Measurements from ENCODE around the gene POM121L12. TPM values are rescaled to one million over a fixed set of nuclear protein-coding genes. Genes with fewer than 3 reads are reported as not detected.

POM121L12 gene
- total and polyA plus RNA-seq, 2 of the 4 experiments (the other 2 are of a cell fraction): not detected

DNA sequence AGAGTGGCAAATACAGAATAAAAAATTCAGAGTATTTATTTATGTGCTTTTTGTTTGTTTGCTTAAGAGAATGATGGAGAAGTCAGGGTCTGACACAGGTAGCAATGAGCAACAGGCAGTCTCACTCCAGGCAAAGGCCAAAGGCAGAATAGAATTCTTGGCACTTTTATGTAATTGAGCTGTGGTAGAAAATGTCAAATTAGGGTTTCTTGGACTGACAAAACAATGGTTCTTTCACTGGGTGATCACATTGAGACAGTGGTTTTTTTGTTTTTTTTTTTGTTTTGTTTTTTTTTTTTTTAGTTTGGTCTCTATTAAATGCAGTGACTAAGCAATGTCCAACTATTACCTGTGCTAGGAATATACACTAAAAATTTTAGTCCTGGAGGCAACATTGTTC lies 27.4 kb downstream of the POM121L12 start:
- Histone ChIP-seq H2AK5ac (ENCODE audit: low read depth, low read length) (no peak overlapping the region), H3K4me3 (ENCODE audit: insufficient read depth, low read depth, low read length) (no peak overlapping the region), H3K9me1 (ENCODE audit: insufficient read depth, low read length) (no peaks in the 10 kb centered on the region), H3K9me3 (ENCODE audit: control insufficient read depth, insufficient read depth, low read length) (peaks cover 8% of the 10 kb centered on the region; the same call in 1 of the 2 replicates), H2BK15ac (ENCODE audit: low read depth, low read length) (no peak overlapping the region), H2BK120ac (ENCODE audit: low read depth, low read length) (no peak overlapping the region), H3K23ac (ENCODE audit: low read depth, low read length) (no peak overlapping the region), H3K56ac (ENCODE audit: extremely low read depth, insufficient read depth, low read length) (no peak overlapping the region), H3K4me2 (ENCODE audit: low read depth, low read length) (no peak overlapping the region), H3K14ac (replicated peaks; ENCODE audit: low read depth, low read length) (no peak overlapping the region), H4K5ac (ENCODE audit: low read depth, low read length) (no peak overlapping the region), H4K8ac (ENCODE audit: low read depth in 2 of 2, low read length in 2 of 2) (no peak overlapping the region), H3K9ac (ENCODE audit: low read depth, low read length) (no peak overlapping the region), H3K4ac (ENCODE audit: low read depth, low read length) (no peak overlapping the region), H2AFZ (replicated peaks; ENCODE audit: low read length, poor library complexity) (no peak overlapping the region), H3K36me3 (ENCODE audit: control insufficient read depth, insufficient read depth, low read length) (no peaks in the 10 kb centered on the region), H4K20me1 (ENCODE audit: insufficient read depth, low read length) (no peaks in the 10 kb centered on the region), H2BK5ac (ENCODE audit: low read depth, low read length, poor library complexity, severe bottlenecking) (no peak overlapping the region), H3K4me1 (ENCODE audit: control insufficient read depth, insufficient read depth, low read length) (no peaks in the 10 kb centered on the region), H3K27me3 (ENCODE audit: control insufficient read depth, insufficient read depth, low read length) (no peaks in the 10 kb centered on the region), H4K91ac (ENCODE audit: insufficient read depth, low read depth, low read length) (no peak overlapping the region), H3K79me1 (ENCODE audit: low read depth in 1 of 2, low read length in 2 of 2) (no peaks in the 10 kb centered on the region), H2BK20ac (ENCODE audit: low read depth, low read length) (no peak overlapping the region), H2AK9ac (replicated peaks; ENCODE audit: low read depth, low read length, poor library complexity) (no peak overlapping the region), H3K27ac (ENCODE audit: insufficient read depth, low read length) (no peak overlapping the region), H3K18ac (ENCODE audit: low read depth, low read length) (no peak overlapping the region)
- intact Hi-C loops (cut with micrococcal nuclease): no loop called here
- dilution Hi-C loops (cut with HindIII; ENCODE audit: low sequenced_read_pairs, unreplicated experiment): no loop called here
- DNase-seq (no peak), ATAC-seq (ENCODE audit: low read depth) (no peak)
- CTCF ChIA-PET: no interaction called here
- POLR2A ChIA-PET (ENCODE audit: unreplicated experiment): no interaction called here
- TF ChIP-seq BHLHE40 (IDR thresholded peaks at IDR 0.05; ENCODE audit: low read depth, low read length) (no peak), FOS (IDR thresholded peaks at IDR 0.05; ENCODE audit: low read depth, low read length) (no peak), POLR2A (IDR thresholded peaks at IDR 0.05; ENCODE audit: low read depth, low read length) (no peak), NFE2L2 (IDR thresholded peaks at IDR 0.05; ENCODE audit: low read depth, low read length) (no peak), RAD21 (IDR thresholded peaks at IDR 0.05; ENCODE audit: low read length) (no peak), SMC3 (IDR thresholded peaks at IDR 0.05; ENCODE audit: low read depth, low read length) (no peak), CEBPB (IDR thresholded peaks at IDR 0.05; ENCODE audit: low read depth, low read length) (no peak), MXI1 (IDR thresholded peaks at IDR 0.05; ENCODE audit: borderline replicate concordance, low read depth, low read length) (no peak), MAFK (IDR thresholded peaks at IDR 0.05; ENCODE audit: low read depth, low read length) (no peak), CHD1 (IDR thresholded peaks at IDR 0.05; ENCODE audit: low read depth, low read length) (no peak), RFX5 (IDR thresholded peaks at IDR 0.05; ENCODE audit: low read depth, low read length) (no peak), RCOR1 (IDR thresholded peaks at IDR 0.05; ENCODE audit: insufficient replicate concordance, low read length) (no peak), MAZ (IDR thresholded peaks at IDR 0.05; ENCODE audit: borderline replicate concordance, low read depth, low read length) (no peak)
- TF ChIP-seq, protein P1, sequence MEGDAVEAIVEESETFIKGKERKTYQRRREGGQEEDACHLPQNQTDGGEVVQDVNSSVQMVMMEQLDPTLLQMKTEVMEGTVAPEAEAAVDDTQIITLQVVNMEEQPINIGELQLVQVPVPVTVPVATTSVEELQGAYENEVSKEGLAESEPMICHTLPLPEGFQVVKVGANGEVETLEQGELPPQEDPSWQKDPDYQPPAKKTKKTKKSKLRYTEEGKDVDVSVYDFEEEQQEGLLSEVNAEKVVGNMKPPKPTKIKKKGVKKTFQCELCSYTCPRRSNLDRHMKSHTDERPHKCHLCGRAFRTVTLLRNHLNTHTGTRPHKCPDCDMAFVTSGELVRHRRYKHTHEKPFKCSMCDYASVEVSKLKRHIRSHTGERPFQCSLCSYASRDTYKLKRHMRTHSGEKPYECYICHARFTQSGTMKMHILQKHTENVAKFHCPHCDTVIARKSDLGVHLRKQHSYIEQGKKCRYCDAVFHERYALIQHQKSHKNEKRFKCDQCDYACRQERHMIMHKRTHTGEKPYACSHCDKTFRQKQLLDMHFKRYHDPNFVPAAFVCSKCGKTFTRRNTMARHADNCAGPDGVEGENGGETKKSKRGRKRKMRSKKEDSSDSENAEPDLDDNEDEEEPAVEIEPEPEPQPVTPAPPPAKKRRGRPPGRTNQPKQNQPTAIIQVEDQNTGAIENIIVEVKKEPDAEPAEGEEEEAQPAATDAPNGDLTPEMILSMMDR (conservative IDR thresholded peaks at IDR 0.05; ENCODE audit: low read depth, low read length): no peak
- TF ChIP-seq, protein P2, sequence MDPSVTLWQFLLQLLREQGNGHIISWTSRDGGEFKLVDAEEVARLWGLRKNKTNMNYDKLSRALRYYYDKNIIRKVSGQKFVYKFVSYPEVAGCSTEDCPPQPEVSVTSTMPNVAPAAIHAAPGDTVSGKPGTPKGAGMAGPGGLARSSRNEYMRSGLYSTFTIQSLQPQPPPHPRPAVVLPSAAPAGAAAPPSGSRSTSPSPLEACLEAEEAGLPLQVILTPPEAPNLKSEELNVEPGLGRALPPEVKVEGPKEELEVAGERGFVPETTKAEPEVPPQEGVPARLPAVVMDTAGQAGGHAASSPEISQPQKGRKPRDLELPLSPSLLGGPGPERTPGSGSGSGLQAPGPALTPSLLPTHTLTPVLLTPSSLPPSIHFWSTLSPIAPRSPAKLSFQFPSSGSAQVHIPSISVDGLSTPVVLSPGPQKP (IDR thresholded peaks at IDR 0.05; ENCODE audit: borderline replicate concordance, low read depth, low read length): no peak
- TF ChIP-seq, protein P3, sequence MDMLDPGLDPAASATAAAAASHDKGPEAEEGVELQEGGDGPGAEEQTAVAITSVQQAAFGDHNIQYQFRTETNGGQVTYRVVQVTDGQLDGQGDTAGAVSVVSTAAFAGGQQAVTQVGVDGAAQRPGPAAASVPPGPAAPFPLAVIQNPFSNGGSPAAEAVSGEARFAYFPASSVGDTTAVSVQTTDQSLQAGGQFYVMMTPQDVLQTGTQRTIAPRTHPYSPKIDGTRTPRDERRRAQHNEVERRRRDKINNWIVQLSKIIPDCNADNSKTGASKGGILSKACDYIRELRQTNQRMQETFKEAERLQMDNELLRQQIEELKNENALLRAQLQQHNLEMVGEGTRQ (IDR thresholded peaks at IDR 0.05; ENCODE audit: low read depth, low read length): no peak
- no TSS peak for BruUV-seq (replicated peaks)
- in situ Hi-C loops (cut with MboI; ENCODE audit: low sequenced_read_pairs): no loop called here
